Measurements from ENCODE around the gene LASP1.

DNA sequence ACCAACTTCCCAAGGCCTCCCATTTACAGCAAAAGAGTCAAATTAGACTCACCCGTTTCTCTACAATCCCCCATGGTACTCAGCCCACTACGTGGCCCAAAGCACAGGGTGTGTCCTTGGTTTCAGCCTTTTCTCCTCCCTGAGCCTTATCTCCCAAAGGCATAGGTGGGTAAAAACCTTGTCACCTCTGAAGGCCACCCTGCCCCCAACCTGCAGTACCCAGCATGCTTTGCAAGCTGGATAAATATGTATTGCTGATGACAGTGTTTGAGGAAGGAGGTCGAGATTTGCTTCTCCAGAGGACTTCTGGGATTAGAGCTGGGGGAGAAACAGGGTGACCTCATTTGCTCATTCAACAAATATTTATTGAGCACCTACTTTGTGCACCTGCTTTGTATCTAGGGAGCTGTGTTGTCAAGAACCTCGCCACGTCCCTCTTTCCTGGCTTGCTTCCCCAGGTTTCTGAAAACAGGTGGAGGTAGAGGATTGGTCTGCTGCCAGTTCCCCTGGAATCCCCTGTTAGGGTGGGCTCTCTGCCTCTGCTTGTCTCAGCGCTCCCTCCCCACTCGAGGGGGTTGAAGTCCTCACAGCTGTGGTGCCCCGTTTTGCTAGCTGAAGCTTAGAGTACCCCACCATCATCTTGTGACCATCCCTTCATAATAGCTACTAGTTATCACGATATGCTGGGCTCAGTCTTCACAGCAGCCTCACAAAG is 3.0 kb downstream of the LASP1 start:
- TF ChIP-seq, protein P1, sequence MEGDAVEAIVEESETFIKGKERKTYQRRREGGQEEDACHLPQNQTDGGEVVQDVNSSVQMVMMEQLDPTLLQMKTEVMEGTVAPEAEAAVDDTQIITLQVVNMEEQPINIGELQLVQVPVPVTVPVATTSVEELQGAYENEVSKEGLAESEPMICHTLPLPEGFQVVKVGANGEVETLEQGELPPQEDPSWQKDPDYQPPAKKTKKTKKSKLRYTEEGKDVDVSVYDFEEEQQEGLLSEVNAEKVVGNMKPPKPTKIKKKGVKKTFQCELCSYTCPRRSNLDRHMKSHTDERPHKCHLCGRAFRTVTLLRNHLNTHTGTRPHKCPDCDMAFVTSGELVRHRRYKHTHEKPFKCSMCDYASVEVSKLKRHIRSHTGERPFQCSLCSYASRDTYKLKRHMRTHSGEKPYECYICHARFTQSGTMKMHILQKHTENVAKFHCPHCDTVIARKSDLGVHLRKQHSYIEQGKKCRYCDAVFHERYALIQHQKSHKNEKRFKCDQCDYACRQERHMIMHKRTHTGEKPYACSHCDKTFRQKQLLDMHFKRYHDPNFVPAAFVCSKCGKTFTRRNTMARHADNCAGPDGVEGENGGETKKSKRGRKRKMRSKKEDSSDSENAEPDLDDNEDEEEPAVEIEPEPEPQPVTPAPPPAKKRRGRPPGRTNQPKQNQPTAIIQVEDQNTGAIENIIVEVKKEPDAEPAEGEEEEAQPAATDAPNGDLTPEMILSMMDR (IDR thresholded peaks at IDR 0.05): no peak
- TF ChIP-seq POLR2A (IDR thresholded peaks at IDR 0.05): peak in 1 of 3 donors; percentile 34

Data from body of pancreas (tissue), 4 donors.